Germinal center (tissue), 1 donor: ENCODE results near the gene PIKFYVE.
"Not testable (repeated sequence)": the region's sequence is repeated elsewhere in the genome, so short reads cannot be mapped to it uniquely, and the experiment has no call there.

Source experiments
- DNase-seq: peaks from one replicate; pipeline ENCODE4 v3.0.0; 2012; ENCODE audit warnings: mixed read lengths, low spot score

The PIKFYVE gene

GRCh38 chr2:208300847-208301618 is 35.0 kb downstream of the PIKFYVE start:
- no peak for DNase-seq

GRCh38 chr2:208304157-208304556 is 38.1 kb downstream of the PIKFYVE start:
- DNase-seq = no peak

- no peak for DNase-seq
Observed at GRCh38 chr2:208304695-208305094, 38.6 kb downstream of the PIKFYVE start.

GRCh38 chr2:208306291-208306690 is 40.2 kb downstream of the PIKFYVE start:
- no peak for DNase-seq

- DNase-seq = peak; percentile 57
Observed at GRCh38 chr2:208311321-208311720, 45.3 kb downstream of the PIKFYVE start.

GRCh38 chr2:208311954-208312353 is 45.9 kb downstream of the PIKFYVE start:
- no peak for DNase-seq

- no peak for DNase-seq
Observed at GRCh38 chr2:208315081-208315788, 49.2 kb downstream of the PIKFYVE start.

GRCh38 chr2:208318127-208318526 is 52.1 kb downstream of the PIKFYVE start:
- DNase-seq = no peak

- DNase-seq = no peak
Observed at GRCh38 chr2:208319391-208319790, 53.3 kb downstream of the PIKFYVE start.

- peak; percentile 34 for DNase-seq
Observed at GRCh38 chr2:208320686-208321085, 54.6 kb downstream of the PIKFYVE start.

- no peak for DNase-seq
Observed at GRCh38 chr2:208326016-208326415, 60.0 kb downstream of the PIKFYVE start.

- no peak for DNase-seq
Observed at GRCh38 chr2:208329485-208329884, 63.4 kb downstream of the PIKFYVE start.

- no peak for DNase-seq
Observed at GRCh38 chr2:208334230-208334629, 68.2 kb downstream of the PIKFYVE start.

GRCh38 chr2:208346756-208347155 is 80.7 kb downstream of the PIKFYVE start:
- DNase-seq = no peak

- DNase-seq = no peak
Observed at GRCh38 chr2:208350610-208351009, 84.6 kb downstream of the PIKFYVE start.

GRCh38 chr2:208352644-208353567 is 86.9 kb downstream of the PIKFYVE start:
- DNase-seq = no peak

- DNase-seq = no peak
Observed at GRCh38 chr2:208354964-208355381, 88.9 kb downstream of the PIKFYVE start.

GRCh38 chr2:208356420-208356819 is 90.4 kb downstream of the PIKFYVE start:
- DNase-seq = not testable (repeated sequence)

GRCh38 chr2:208356846-208357574 is 91.0 kb downstream of the PIKFYVE start:
- no peak for DNase-seq

- no peak for DNase-seq
Observed at GRCh38 chr2:208358758-208359631, 92.9 kb downstream of the PIKFYVE start.

- DNase-seq = peak; percentile 17
Observed at GRCh38 chr2:208359632-208359986, 93.6 kb downstream of the PIKFYVE start.
